HEK293 (cell line): ENCODE data around the gene NOD2.

Source experiments
- CTCF ChIA-PET: fragments of 350-600 bp; formaldehyde crosslinking; extraction: SDS; loops from one replicate; lab custom pipeline; 2021; ENCODE audit warnings: antibody characterized with exemption; lab: Yijun Ruan, JAX
- POLR2A ChIA-PET: fragments of 300-600 bp; formaldehyde crosslinking; extraction: SDS; loops from one replicate; lab custom pipeline; 2020; ENCODE audit warnings: antibody characterized with exemption, inconsistent platforms; lab: Yijun Ruan, JAX
- H3K27ac ChIP-seq: fragments of 200-500 bp; sonication (Bioruptor generic); 2 replicates; pipeline ENCODE4 v1.5.1; 2014; ENCODE audit warnings: low read depth, low read length, control low read depth, inconsistent platforms; ENCODE audit errors: extremely low read depth
- H3K36me3 ChIP-seq, 2 experiments: fragments of 200-500 bp in 1 of 2; sonication (Bioruptor generic) in 1 of 2; 1 replicate in 1 of 2; 2 replicates in 1 of 2; pipeline ENCODE4 v1.5.1; 2014 to 2017; ENCODE audit warnings: inconsistent platforms in 2 of 2, low read length in 2 of 2; ENCODE audit not compliant: control insufficient read depth in 2 of 2, insufficient read depth in 1 of 2
- H3K4me1 ChIP-seq: fragments of 200-500 bp; sonication (Bioruptor generic); 2 replicates; pipeline ENCODE4 v1.5.1; 2014; ENCODE audit warnings: mild to moderate bottlenecking, low read length, inconsistent platforms; ENCODE audit not compliant: control insufficient read depth, insufficient read depth
- H3K4me3 ChIP-seq: 2 replicates; pipeline ENCODE4 v1.5.1; 2011; ENCODE audit warnings: low read depth, mild to moderate bottlenecking, control low read depth, low read length, moderate library complexity
- H3K9me3 ChIP-seq: fragments of 200-500 bp; sonication (Bioruptor generic); 2 replicates; pipeline ENCODE4 v1.5.1; 2014; ENCODE audit warnings: low read depth, low read length, inconsistent platforms; ENCODE audit not compliant: control insufficient read depth, insufficient read depth
- EGR2 ChIP-seq: fragments of 450-650 bp; formaldehyde crosslinking; IDR thresholded peaks from 2 replicates; pipeline ENCODE4 v1.5.1; 2016; ENCODE audit warnings: low read depth, missing biosample characterization, missing genetic modification characterization
- MEIS1 ChIP-seq: sonication (generic); formaldehyde crosslinking; IDR thresholded peaks from 2 replicates; pipeline ENCODE4 v1.8.1; 2022; ENCODE audit warnings: missing genetic modification reagents, mild to moderate bottlenecking, borderline replicate concordance
- PRDM1 ChIP-seq: fragments of 450-650 bp; formaldehyde crosslinking; IDR thresholded peaks from 2 replicates; pipeline ENCODE4; 2016; ENCODE audit warnings: missing biosample characterization, missing genetic modification characterization
- SCRT1 ChIP-seq: fragments of 450-650 bp; formaldehyde crosslinking; IDR thresholded peaks from 2 replicates; pipeline ENCODE4 v1.5.1; 2016; ENCODE audit warnings: missing biosample characterization, missing genetic modification characterization, borderline replicate concordance
- SCRT2 ChIP-seq: fragments of 450-650 bp; formaldehyde crosslinking; IDR thresholded peaks from 2 replicates; pipeline ENCODE4 v1.5.1; 2016; ENCODE audit warnings: missing biosample characterization, missing genetic modification characterization
- ZBTB7A ChIP-seq: fragments of 450-650 bp; formaldehyde crosslinking; IDR thresholded peaks from 2 replicates; pipeline ENCODE4 v1.5.1; 2016; ENCODE audit warnings: low read depth, missing biosample characterization, missing genetic modification characterization
- ZNF132 ChIP-seq: fragments of 450-650 bp; formaldehyde crosslinking; IDR thresholded peaks from 2 replicates; pipeline ENCODE4 v1.5.1; 2017; ENCODE audit warnings: missing biosample characterization, missing genetic modification characterization, borderline replicate concordance
- ZNF146 ChIP-seq: fragments of 450-650 bp; formaldehyde crosslinking; IDR thresholded peaks from 2 replicates; pipeline ENCODE4 v1.5.1; 2016; ENCODE audit warnings: missing biosample characterization, missing genetic modification characterization
- ZNF341 ChIP-seq: fragments of 450-650 bp; formaldehyde crosslinking; IDR thresholded peaks from 2 replicates; pipeline ENCODE4; 2016; ENCODE audit warnings: low read depth, missing biosample characterization, missing genetic modification characterization
- ZNF350 ChIP-seq: fragments of 450-650 bp; formaldehyde crosslinking; IDR thresholded peaks from 2 replicates; pipeline ENCODE4 v1.5.0; 2017; ENCODE audit warnings: missing biosample characterization, mild to moderate bottlenecking, missing genetic modification characterization
- ZNF426 ChIP-seq: fragments of 450-650 bp; formaldehyde crosslinking; IDR thresholded peaks from 2 replicates; pipeline ENCODE4 v1.5.1; 2017; ENCODE audit warnings: missing biosample characterization, missing genetic modification characterization, mild to moderate bottlenecking, inconsistent platforms, moderate library complexity
- ZNF596 ChIP-seq: fragments of 450-650 bp; IDR thresholded peaks from 2 replicates; pipeline ENCODE4 v1.5.0; 2018; ENCODE audit warnings: missing biosample characterization, mild to moderate bottlenecking, missing genetic modification characterization, moderate library complexity
- ZNF600 ChIP-seq: fragments of 450-650 bp; formaldehyde crosslinking; IDR thresholded peaks from 2 replicates; pipeline ENCODE4 v1.5.1; 2016; ENCODE audit warnings: missing biosample characterization, missing genetic modification characterization
- ZNF654 ChIP-seq: fragments of 450-650 bp; formaldehyde crosslinking; IDR thresholded peaks from 2 replicates; pipeline ENCODE4 v1.5.1; 2016; ENCODE audit warnings: low read depth, missing biosample characterization, missing genetic modification characterization
- ZNF701 ChIP-seq: fragments of 450-650 bp; formaldehyde crosslinking; IDR thresholded peaks from 2 replicates; pipeline ENCODE4 v1.5.1; 2016; ENCODE audit warnings: missing biosample characterization, missing genetic modification characterization
- ZNF747 ChIP-seq: fragments of 450-650 bp; formaldehyde crosslinking; IDR thresholded peaks from 2 replicates; pipeline ENCODE4 v1.5.1; 2016; ENCODE audit warnings: missing biosample characterization, missing genetic modification characterization
- ZNF843 ChIP-seq: fragments of 450-650 bp; formaldehyde crosslinking; IDR thresholded peaks from 2 replicates; pipeline ENCODE4 v1.5.1; 2016; ENCODE audit warnings: missing biosample characterization, missing genetic modification characterization
- TF ChIP-seq, protein P1 (sequence below): fragments of 450-650 bp; formaldehyde crosslinking; IDR thresholded peaks from 2 replicates; pipeline ENCODE4 v1.5.1; 2016; ENCODE audit warnings: missing biosample characterization, missing genetic modification characterization
- TF ChIP-seq, protein P2 (sequence below): fragments of 450-650 bp; formaldehyde crosslinking; IDR thresholded peaks from 2 replicates; pipeline ENCODE4 v1.5.1; 2016; ENCODE audit warnings: missing biosample characterization, missing genetic modification characterization
- TF ChIP-seq, protein P3 (sequence below): fragments of 450-650 bp; formaldehyde crosslinking; IDR thresholded peaks from 2 replicates; pipeline ENCODE4 v1.5.1; 2016; ENCODE audit warnings: missing biosample characterization, missing genetic modification characterization

NOD2 gene

DNA sequence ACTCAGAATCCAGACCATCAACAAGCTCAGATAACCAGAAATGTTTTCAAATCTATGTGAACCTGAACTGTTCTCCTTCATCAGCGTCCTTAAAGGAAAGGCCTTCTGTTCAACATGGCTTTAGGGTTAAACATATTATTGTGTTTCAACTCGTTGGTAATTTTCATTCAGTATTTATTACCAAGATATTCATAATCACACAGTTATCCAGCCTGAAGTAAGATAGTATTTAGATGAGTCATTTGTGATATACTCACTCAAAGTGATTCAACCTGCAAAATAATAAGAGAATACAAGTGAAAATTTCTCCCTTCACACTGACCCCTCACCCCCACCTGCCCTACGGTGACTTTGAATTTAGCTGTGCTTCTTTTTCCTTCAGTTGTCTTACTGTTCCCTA is 51.5 kb downstream of the NOD2 start:
- Histone ChIP-seq H3K36me3 (peaks cover 12 to 14% of the 10 kb centered on the region in 2 experiments), H3K4me3 (no peak overlapping the region), H3K4me1 (peaks cover 8% of the 10 kb centered on the region), H3K27ac (no peak overlapping the region), H3K9me3 (no peaks in the 10 kb centered on the region)
- no peak for TF ChIP-seq ZNF596 (tag by site-specific recombination)
- TF ChIP-seq ZNF843 (tag by site-specific recombination) = no peak
- ChIA-PET POLR2A (interaction anchor here (0.6 kb wide), 1 partner anchor 720 kb away, joined by 3 read pairs; the partner anchor contains the start of gene CNEP1R1), CTCF (interaction anchor here (1.0 to 2.2 kb wide), 4 partner anchors 62 to 384 kb away, joined by 3 to 11 read pairs (median 4); no protein-coding TSS in a partner anchor)

DNA sequence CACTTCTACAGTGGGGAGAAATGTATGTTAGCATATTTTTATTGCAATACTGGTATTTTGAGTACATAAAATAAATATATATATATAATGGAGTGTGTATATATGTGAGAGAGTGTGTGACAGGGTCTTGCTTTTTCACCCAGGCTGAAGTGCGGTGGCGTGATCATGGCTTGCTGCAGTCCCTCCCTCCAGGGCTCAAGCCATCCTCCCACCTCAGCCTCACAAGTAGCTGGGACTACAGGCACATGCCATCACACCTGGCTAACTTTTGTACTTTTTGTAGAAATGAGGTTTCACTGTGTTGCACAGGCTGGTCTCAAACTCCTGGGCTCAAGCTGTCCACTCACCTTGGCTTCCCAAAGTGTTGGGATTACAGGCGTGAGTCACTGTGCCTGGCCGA is 52.5 kb downstream of the NOD2 start:
- ChIA-PET POLR2A (no interaction called here), CTCF (interaction anchor here (1.2 to 2.2 kb wide), 4 partner anchors 11 to 80 kb away, joined by 4 to 11 read pairs (median 8); no protein-coding TSS in a partner anchor)
- Histone ChIP-seq H3K36me3 (peaks cover 12 to 20% of the 10 kb centered on the region in 2 experiments), H3K4me3 (no peak overlapping the region), H3K4me1 (peaks cover 8% of the 10 kb centered on the region), H3K9me3 (no peaks in the 10 kb centered on the region), H3K27ac (no peak overlapping the region)
- no peak for TF ChIP-seq MEIS1
- no peak for TF ChIP-seq ZNF146 (tag by site-specific recombination)
- TF ChIP-seq ZNF600 (tag by site-specific recombination) = no peak
- TF ChIP-seq ZNF132 (tag by site-specific recombination) = no peak
- no peak for TF ChIP-seq ZNF747 (tag by site-specific recombination)
- no peak for TF ChIP-seq PRDM1 (tag by site-specific recombination)
- no peak for TF ChIP-seq ZNF701 (tag by site-specific recombination)
- no peak for TF ChIP-seq ZBTB7A
- no peak for TF ChIP-seq ZNF426 (tag by site-specific recombination)
- TF ChIP-seq, protein P1, sequence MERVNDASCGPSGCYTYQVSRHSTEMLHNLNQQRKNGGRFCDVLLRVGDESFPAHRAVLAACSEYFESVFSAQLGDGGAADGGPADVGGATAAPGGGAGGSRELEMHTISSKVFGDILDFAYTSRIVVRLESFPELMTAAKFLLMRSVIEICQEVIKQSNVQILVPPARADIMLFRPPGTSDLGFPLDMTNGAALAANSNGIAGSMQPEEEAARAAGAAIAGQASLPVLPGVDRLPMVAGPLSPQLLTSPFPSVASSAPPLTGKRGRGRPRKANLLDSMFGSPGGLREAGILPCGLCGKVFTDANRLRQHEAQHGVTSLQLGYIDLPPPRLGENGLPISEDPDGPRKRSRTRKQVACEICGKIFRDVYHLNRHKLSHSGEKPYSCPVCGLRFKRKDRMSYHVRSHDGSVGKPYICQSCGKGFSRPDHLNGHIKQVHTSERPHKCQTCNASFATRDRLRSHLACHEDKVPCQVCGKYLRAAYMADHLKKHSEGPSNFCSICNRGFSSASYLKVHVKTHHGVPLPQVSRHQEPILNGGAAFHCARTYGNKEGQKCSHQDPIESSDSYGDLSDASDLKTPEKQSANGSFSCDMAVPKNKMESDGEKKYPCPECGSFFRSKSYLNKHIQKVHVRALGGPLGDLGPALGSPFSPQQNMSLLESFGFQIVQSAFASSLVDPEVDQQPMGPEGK (tag by site-specific recombination) = no peak
- no peak for TF ChIP-seq EGR2 (tag by site-specific recombination)
- TF ChIP-seq, protein P2, sequence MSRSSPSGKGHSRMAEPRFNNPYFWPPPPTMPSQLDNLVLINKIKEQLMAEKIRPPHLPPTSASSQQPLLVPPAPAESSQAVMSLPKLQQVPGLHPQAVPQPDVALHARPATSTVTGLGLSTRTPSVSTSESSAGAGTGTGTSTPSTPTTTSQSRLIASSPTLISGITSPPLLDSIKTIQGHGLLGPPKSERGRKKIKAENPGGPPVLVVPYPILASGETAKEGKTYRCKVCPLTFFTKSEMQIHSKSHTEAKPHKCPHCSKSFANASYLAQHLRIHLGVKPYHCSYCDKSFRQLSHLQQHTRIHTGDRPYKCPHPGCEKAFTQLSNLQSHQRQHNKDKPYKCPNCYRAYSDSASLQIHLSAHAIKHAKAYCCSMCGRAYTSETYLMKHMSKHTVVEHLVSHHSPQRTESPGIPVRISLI (tag by site-specific recombination) = no peak
- no peak for TF ChIP-seq ZNF341 (tag by site-specific recombination)

DNA sequence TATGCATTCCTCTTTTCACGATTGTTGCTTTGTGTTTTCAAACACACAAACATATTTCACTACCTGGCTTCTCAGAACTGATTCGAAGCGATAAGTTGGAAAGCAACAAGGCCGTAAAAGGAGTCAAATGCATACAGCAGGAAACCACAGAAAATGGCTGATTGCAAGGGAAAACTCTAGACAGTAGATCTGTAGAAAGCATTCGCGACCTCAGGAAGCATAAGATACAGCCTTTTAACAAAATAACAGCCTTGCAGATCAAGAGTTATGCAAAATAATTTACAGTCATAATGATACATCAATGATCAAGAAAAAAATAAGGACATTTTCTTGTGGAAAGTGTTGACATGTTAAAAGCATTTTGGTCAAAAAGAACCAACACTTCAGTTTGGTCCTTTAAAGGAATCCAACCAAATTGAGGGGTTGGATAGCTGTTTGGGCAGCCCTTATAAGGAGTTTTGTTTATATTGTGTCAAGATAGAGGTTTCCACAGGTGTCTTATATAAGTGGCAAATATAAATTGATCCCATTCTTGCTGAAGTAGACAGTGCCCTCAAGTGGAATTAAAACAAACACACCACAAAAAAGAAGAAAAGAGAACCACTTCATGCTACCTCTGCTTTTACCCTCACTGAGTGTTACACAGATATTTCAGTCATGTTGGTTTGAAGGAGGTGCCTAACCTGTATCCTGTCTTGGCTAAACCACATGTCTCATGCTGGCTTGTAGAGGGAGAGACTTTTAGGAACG is 54.0 kb downstream of the NOD2 start:
- H3K4me3 ChIP-seq = no peak overlapping the region

More for the DNA sequence above, 54.0 kb downstream of the NOD2 start:
- H3K9me3 ChIP-seq = no peaks in the 10 kb centered on the region
- peaks cover 8% of the 10 kb centered on the region for H3K4me1 ChIP-seq
- ChIA-PET POLR2A (no interaction called here), CTCF (interaction anchor here (0.7 to 1.8 kb wide), 9 partner anchors 9 to 82 kb away, joined by 3 to 9 read pairs (median 4); no protein-coding TSS in a partner anchor)
- peaks cover 16 to 26% of the 10 kb centered on the region in 2 experiments for H3K36me3 ChIP-seq
- TF ChIP-seq, protein P3, sequence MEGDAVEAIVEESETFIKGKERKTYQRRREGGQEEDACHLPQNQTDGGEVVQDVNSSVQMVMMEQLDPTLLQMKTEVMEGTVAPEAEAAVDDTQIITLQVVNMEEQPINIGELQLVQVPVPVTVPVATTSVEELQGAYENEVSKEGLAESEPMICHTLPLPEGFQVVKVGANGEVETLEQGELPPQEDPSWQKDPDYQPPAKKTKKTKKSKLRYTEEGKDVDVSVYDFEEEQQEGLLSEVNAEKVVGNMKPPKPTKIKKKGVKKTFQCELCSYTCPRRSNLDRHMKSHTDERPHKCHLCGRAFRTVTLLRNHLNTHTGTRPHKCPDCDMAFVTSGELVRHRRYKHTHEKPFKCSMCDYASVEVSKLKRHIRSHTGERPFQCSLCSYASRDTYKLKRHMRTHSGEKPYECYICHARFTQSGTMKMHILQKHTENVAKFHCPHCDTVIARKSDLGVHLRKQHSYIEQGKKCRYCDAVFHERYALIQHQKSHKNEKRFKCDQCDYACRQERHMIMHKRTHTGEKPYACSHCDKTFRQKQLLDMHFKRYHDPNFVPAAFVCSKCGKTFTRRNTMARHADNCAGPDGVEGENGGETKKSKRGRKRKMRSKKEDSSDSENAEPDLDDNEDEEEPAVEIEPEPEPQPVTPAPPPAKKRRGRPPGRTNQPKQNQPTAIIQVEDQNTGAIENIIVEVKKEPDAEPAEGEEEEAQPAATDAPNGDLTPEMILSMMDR (tag by site-specific recombination) = peak; percentile 29; the same call in 1 of the 2 replicates
- TF ChIP-seq SCRT2 (tag by site-specific recombination) (0 out of 2 replicates have a peak, but pooled peaks have one; percentile 50), ZNF654 (tag by site-specific recombination) (peak; percentile 49), SCRT1 (0 out of 2 replicates have a peak, but pooled peaks have one; percentile 15), ZNF350 (no peak)
- H3K27ac ChIP-seq = no peak overlapping the region
